GM12865 (cell line): ENCODE measurements around the gene SLC4A2.
A peak's percentile ranks its signal among the peaks of the same experiment; 100 is the strongest.

Source experiments
- DNase-seq: peaks from one replicate; pipeline ENCODE4 v3.0.0; 2010; ENCODE audit warnings: low read depth
- H3K4me3 ChIP-seq: 2 replicates; pipeline ENCODE4 v1.5.1; 2011; ENCODE audit warnings: mild to moderate bottlenecking, low read depth, low read length, control low read depth
- CTCF ChIP-seq: IDR thresholded peaks from 2 replicates; pipeline ENCODE4 v1.5.1; 2011; ENCODE audit warnings: low read length, control low read depth, low read depth, inconsistent platforms; ENCODE audit not compliant: insufficient read depth; ENCODE audit errors: missing control alignments

The SLC4A2 gene

GRCh38 chr7:151087245-151088018 is 28.0 kb downstream of the SLC4A2 start:
- peak overlapping the region; percentile 67 for H3K4me3 ChIP-seq
- peak; percentile 37 for TF ChIP-seq CTCF
- peak; percentile 64 for DNase-seq

GRCh38 chr7:151088019-151088855 is 28.8 kb downstream of the SLC4A2 start:
- TF ChIP-seq CTCF: no peak
- DNase-seq: no peak
- H3K4me3 ChIP-seq: peak overlapping the region; percentile 67

- no peak for TF ChIP-seq CTCF
- DNase-seq: no peak
- no peak overlapping the region for H3K4me3 ChIP-seq
Measured at GRCh38 chr7:151088856-151089699, 29.7 kb downstream of the SLC4A2 start.

GRCh38 chr7:151089893-151090730 is 30.7 kb downstream of the SLC4A2 start:
- no peak overlapping the region for H3K4me3 ChIP-seq
- no peak for TF ChIP-seq CTCF
- DNase-seq: no peak

GRCh38 chr7:151091003-151091402 is 31.6 kb downstream of the SLC4A2 start:
- DNase-seq: no peak
- H3K4me3 ChIP-seq: no peak overlapping the region

More at GRCh38 chr7:151091003-151091402, 31.6 kb downstream of the SLC4A2 start:
- no peak for TF ChIP-seq CTCF
